Hematopoietic multipotent progenitor cell (in vitro differentiated cells): ENCODE results near the gene CFTR. TPM values are rescaled to one million over a fixed set of nuclear protein-coding genes. Genes with fewer than 3 reads are reported as not detected.

Experiments used
- DNase-seq, 3 donors: peaks; one replicate each; pipeline ENCODE4 v3.0.0-alpha.2; 2011 to 2015; ENCODE audit warnings: low read depth in 2 of 3, low spot score in 2 of 3
- total RNA-seq: library from RNA; depleted of rRNA; stranded (reverse); fragments of >200 nt; gene quantifications from one replicate; pipeline ENCODE4 v1.2.3, GENCODE V29; 2012

The CFTR gene
- total RNA-seq, 1 donor, result not detected

DNA sequence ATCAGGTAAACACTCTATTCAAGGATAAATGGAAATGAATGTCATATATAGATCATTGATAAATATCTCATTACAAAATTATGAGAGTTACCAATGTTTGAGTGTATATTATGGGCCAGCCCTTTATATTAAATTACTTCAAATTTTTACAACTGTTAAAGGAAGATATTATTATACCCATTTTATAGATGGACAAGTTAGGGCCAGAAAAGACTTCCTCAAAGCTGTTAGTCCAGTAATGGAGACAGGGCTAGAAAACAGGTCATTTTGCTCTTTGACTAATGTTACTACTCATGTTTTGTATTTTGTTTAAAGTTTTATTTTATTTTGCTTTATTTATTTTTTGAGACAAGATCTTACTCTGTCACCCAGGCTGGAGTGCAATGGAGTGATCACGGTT, 101.6 kb downstream of the CFTR start:
- no peak for DNase-seq

DNA sequence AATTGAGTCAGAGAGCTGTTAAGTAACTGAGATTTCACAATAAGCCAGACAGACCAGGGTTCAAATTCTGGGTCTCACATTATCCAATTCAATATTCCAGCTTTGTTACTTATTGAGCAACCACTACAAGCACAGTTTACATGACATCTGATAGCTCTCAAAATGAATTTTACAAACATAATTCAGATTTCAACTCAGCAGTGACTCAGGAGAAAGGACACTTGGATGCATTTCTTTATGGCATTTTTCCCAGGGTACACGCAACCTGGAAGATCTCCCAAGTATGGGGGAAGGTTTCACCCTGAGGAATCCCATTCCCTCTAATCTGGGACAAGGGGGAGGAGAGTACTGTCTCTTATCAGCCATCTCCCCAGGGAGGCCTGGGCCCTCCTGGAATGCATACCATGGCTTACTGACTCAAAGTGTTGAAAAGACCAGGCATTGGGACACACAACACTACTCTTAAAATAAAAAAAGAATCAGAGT, 102.4 kb downstream of the CFTR start:
- DNase-seq, result no peak

DNA sequence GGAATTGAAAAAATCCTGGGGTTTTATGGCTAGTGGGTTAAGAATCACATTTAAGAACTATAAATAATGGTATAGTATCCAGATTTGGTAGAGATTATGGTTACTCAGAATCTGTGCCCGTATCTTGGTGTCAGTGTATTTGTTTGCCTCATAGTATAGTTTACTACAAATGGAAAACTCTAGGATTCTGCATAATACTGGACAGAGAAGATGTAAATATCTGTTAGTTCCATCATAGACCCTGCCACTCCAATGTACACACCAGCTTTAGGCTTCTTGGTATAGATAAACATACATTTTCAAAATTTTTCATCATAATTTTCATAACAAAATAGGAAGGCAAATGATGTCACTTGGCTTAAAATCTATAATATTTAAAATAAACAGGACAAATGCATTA, 108.1 kb downstream of the CFTR start:
- no peak for DNase-seq

DNA sequence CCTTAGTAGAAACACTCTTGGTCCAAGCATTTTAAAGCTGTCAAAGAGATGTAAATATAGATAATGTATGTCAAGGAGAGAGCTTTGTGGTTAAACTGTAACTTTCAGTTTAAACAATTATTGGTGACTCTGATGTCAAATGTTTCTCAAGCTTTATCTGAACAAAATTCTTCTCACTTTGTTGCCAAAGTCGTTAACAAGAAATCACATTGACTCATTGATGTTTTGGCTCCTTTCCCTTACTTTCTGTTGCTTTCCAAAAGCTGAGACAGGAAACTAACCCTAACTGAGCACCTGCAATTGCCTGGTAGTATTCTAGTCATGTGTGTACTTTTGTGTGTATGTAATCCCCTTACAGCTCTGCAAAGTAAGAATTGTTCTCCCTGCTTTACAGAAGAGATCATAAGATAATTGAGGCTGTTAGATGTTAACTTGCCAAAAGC, 108.5 kb downstream of the CFTR start:
- DNase-seq, result no peak

DNA sequence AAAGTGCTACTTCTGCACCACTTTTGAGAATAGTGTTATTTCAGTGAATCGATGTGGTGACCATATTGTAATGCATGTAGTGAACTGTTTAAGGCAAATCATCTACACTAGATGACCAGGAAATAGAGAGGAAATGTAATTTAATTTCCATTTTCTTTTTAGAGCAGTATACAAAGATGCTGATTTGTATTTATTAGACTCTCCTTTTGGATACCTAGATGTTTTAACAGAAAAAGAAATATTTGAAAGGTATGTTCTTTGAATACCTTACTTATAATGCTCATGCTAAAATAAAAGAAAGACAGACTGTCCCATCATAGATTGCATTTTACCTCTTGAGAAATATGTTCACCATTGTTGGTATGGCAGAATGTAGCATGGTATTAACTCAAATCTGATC, 110.4 kb downstream of the CFTR start:
- no peak for DNase-seq

DNA sequence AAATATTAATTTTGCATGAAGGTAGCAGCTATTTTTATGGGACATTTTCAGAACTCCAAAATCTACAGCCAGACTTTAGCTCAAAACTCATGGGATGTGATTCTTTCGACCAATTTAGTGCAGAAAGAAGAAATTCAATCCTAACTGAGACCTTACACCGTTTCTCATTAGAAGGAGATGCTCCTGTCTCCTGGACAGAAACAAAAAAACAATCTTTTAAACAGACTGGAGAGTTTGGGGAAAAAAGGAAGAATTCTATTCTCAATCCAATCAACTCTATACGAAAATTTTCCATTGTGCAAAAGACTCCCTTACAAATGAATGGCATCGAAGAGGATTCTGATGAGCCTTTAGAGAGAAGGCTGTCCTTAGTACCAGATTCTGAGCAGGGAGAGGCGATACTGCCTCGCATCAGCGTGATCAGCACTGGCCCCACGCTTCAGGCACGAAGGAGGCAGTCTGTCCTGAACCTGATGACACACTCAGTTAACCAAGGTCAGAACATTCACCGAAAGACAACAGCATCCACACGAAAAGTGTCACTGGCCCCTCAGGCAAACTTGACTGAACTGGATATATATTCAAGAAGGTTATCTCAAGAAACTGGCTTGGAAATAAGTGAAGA, 112.3 kb downstream of the CFTR start:
- no peak for DNase-seq

DNA sequence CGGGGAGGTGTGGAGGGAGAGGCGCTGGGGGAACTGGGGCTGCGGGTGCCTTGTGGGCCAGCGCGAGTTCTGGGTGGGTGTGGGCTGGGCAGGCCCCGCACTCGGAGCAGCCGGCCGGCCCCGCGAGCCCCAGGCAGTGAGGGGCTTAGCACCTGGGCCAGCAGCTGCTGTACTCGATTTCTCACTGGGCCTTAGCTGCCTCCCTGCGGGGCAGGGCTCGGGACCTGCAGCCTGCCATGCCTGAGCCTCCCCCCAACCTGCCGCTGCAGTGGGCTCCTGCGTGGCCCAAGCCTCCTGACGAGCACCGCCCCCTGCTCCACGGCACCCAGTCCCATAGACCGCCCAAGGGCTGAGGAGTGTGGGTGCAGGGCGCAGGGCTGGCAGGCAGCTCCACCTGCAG, 116.3 kb downstream of the CFTR start:
- DNase-seq, result no peak

DNA sequence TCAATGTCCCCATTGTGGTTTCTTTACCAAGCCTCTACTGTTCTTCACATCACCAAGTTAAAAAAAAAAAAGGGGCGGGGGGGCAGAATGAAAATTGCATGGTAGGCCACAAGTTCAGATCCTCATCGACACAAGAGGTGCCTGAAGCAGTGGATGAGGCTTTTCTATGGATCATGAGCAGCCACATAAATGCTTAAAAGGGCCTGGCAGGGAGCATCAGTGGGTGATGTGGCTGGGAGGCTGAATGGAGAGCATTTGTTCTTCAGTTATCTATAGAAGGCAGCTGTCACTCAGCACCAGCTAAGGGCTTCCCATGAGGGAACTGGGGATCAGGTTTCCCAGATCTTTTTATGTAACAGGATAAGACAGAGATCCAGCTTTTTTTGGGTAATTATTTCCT, 117.9 kb downstream of the CFTR start:
- DNase-seq, result no peak

DNA sequence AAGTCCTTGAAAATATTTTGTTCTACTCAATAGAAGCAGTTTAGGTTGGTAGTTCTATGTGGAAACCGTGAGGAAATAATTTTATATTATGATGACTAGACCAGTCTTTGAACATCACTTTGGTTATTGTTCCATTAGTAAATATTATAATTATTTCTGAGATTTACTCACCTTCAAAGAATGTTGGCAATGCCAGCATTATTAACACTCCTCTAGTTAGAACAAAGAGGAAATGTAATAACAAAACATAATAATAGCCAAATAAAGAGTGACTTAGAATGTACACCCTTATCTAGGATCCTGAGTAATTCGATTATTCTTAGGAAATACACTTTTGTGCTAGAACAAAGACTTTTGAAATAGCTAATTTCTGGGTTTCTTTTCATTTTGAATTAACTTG, 121.1 kb downstream of the CFTR start:
- DNase-seq, result no peak

DNA sequence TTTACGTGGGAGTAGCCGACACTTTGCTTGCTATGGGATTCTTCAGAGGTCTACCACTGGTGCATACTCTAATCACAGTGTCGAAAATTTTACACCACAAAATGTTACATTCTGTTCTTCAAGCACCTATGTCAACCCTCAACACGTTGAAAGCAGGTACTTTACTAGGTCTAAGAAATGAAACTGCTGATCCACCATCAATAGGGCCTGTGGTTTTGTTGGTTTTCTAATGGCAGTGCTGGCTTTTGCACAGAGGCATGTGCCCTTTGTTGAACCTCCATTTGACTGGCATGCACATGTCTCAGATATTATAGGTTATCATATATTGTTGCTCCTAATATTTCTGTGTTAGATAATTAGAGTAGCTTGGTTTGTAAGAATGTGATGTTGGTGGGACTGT, 123.8 kb downstream of the CFTR start:
- no peak for DNase-seq

DNA sequence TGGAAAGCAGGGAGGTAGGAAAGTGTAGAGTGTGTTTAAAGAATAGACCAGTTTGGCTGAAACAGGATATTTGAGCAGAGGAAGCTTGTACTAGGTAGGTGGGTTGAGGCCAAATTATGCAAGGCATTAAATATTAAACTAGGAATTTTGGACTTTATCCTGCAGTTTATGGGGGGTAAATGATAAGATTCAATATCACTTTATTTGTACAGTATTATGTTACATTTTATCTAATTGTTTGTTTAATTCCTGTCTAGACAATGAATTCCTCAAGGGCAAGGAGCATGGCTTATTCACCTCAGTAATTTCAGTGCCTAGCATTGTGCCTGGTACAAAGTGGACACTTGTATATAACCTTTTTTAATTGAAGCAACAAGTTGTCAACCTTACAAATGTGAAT, 125.9 kb downstream of the CFTR start:
- DNase-seq, result no peak

DNA sequence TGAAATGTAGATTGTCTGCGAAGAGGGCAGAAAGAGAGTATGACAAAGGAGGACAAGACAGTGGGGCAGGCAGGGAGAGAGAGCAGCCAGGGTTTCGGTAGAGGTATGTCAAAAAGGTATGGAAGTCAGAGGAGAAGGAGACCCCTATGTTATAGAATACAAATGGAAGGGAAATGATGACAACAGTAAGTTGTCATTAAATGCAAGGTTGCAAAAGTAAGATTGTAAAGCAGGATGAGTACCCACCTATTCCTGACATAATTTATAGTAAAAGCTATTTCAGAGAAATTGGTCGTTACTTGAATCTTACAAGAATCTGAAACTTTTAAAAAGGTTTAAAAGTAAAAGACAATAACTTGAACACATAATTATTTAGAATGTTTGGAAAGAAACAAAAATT, 126.3 kb downstream of the CFTR start:
- DNase-seq, result no peak

DNA sequence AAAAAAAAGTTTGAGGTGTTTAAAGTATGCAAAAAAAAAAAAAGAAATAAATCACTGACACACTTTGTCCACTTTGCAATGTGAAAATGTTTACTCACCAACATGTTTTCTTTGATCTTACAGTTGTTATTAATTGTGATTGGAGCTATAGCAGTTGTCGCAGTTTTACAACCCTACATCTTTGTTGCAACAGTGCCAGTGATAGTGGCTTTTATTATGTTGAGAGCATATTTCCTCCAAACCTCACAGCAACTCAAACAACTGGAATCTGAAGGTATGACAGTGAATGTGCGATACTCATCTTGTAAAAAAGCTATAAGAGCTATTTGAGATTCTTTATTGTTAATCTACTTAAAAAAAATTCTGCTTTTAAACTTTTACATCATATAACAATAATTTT, 130.6 kb downstream of the CFTR start:
- DNase-seq, result no peak

DNA sequence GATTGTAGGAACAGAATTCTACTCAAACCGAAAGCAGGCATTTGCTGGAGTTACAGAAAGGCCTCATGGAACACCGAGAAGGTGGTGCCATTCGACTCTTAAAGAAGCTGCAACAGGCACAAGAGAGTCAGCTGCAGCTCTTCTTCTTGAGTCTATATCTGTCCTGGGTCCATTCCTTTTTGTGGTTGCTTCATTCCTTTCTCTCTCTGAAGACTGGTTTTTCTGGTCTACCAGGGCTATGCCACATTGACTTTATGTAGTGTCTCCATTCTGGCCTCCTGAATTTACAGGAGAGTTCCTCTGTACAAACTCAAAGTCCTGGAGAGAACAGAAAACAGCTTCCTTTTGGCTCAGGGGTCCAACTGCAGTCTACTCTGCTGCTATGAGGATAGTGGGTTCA, 132.8 kb downstream of the CFTR start:
- no peak for DNase-seq

DNA sequence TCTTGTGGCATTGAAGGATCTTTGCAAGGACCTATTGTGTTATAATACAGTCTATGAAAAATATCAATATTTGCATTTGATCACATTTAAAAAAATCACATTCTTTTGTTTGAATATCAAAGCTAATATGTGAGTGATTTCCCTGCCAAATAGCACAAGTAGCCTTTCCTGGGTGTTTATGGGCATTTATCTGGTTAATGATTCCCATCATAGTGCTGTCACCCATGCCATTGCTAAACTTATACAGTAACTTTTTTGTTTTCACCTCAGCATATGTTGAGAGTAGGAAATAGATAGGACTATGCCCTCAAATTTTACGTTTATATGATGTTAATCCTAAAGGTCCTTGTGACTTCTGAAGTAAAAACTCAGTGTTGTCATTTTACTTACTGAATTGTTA, 136.9 kb downstream of the CFTR start:
- DNase-seq, result no peak

DNA sequence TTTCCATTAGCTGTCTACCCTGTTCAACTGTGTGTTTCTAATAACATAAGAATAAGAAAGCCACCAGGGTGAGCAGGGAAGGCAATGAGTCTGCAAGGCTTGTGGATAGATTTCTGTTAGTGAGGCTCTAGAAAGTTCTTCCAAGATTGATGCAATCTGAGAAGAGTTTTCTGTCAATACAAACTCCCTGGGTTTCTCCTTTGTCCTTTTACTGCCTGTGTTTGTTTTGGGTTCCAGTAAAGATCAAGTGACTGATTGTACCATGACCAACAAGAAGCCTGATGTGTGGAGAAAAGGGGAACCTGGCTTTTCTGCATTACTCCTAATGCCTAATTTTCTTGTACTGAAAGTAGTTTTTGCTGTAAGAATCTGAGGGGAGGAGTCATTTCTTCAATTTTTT, 139.9 kb downstream of the CFTR start:
- no peak for DNase-seq

DNA sequence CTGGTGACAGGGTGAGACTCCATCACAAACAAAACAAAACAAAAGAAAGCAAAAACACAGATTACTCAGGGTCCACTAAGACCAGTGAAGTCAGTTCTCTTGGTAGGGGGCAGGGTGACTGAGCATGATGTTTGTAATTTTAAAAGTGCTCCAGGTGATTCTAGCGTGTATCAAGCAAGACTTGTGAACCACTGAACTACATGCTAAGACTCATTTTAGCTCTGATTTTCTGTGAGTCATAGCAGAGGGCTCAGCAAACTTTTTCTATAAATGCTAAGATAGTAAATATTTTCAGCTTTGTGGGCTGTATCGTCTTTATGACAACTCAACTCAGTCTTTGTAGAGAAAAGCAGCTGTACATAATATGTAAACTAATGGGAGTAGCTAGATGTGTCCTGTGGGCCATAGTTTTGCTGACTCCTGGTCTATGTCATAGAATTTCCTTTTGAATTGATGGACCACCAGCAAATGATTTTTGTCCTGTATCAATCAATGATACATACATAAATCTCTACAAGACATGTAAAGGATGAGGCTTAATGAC, 141.3 kb downstream of the CFTR start:
- DNase-seq, result no peak

DNA sequence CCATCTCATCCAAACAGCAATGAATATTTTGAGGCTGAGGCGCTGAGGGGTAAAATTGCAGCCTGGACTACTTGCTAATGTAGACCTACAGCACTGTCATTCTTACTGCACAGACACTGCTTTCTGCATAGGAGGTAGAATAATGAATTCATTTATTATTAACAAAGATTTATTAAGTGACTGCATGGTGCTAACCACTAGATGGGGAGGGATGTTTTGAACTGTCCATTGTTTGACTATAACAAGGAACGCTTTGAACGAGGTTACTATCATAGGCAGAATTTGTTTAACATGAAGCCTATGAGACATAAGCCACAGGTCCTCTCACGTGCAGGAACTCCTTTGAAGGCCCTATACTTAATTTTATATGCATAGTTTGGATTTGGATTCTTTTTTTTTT, 143.8 kb downstream of the CFTR start:
- no peak for DNase-seq

DNA sequence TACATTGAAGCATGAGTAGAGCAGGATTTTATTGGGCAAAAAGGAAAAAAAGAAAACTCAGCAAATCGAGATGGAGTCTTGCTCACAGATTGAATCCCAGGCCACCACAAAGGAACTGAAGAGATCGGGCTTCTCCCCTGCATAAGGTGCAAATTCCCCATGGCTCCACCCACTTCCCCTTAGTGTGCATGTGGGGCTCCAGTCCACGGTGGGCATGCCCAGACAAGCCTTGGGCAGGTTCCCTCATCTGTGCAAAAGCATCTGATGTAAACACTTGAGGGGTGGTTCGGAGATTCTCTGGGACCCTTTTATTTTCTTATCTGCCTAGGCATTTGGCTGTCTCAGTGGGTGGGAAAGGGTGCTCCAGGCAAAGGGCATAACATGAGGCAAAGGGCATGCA, 150.7 kb downstream of the CFTR start:
- no peak for DNase-seq

DNA sequence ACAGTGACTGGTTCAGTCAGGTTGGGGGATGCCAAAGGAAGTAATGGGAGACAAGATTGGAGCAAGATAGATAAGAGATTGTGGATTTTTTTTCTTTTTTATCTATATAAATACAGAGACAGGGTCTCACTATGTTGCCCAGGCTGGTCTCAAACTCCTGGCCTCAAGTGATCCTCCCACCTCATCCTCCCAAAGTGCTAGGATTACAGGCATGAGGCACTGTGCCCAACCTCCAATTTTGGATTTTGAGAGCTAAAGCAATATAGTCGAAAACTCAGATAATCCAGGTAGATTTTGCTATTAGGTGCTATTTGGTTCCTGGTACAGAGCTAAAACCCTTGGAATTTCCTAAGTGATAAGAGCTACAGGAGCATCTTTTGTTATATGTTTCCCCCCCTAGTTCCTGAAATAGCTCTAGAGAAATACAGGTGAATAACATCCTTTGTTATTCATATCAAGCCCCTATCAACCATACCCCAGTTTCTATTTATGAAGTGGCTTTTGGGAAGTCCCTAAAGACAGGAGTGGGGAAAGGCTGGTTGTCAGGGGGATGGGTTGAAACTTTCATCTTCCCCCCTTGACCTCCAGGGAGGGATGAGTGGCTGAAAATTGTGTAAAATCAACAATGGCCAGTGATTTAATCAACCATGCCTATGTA, 151.2 kb downstream of the CFTR start:
- DNase-seq, result no peak

DNA sequence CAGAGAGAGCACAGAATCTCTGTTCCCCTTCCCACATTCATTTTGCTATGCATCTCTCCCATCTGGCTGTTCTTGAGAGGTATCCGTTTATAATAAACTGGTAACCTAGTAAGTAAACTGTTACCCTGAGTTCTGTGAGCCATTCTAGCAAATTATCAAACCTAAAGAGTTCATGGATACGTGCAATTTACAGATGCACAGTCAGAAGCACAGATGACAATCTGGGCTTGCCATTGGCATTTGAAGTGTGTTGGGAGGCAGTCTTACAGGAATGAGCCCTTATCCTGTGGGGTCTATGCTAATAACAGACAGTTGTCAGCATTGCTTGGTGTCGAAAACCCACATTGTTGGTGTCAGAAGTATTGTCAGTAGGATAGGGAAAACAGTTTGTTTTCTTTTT, 151.8 kb downstream of the CFTR start:
- DNase-seq, result no peak

DNA sequence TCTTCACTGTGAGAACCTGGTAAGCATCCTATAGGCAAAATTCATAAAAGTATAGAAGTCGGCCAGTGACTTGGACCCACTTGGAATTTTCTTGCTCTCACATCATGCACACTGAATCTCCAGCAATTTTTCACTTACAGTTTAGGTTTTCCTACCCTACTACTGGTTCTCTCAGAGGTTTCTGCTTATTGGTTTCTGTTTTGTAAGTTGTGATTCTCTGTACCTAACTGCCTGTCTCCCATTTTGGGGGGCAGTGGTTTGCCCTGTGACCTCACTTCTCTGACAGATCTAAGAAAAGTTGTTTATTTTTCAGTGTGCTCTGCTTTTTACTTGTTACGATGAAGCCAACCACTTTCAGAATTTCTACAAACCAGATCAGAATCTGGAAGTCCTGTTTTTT, 158.1 kb downstream of the CFTR start:
- DNase-seq, result no peak
